CD1c-positive myeloid dendritic cell (primary cell): ENCODE measurements around the gene DDHD1.
A peak's percentile ranks its signal among the peaks of the same experiment; 100 is the strongest.
"Not testable (repeated sequence)": the region's sequence is repeated elsewhere in the genome, so short reads cannot be mapped to it uniquely, and the experiment has no call there.

Source experiments
- DNase-seq: peaks from one replicate; pipeline ENCODE4 v3.0.0-alpha.2; 2016; ENCODE audit errors: extremely low spot score

The DDHD1 gene

GRCh38 chr14:53108292-53109104 lies 44.6 kb downstream of the DDHD1 start:
- no peak for DNase-seq

GRCh38 chr14:53106768-53107167 lies 46.4 kb downstream of the DDHD1 start:
- no peak for DNase-seq

DNA sequence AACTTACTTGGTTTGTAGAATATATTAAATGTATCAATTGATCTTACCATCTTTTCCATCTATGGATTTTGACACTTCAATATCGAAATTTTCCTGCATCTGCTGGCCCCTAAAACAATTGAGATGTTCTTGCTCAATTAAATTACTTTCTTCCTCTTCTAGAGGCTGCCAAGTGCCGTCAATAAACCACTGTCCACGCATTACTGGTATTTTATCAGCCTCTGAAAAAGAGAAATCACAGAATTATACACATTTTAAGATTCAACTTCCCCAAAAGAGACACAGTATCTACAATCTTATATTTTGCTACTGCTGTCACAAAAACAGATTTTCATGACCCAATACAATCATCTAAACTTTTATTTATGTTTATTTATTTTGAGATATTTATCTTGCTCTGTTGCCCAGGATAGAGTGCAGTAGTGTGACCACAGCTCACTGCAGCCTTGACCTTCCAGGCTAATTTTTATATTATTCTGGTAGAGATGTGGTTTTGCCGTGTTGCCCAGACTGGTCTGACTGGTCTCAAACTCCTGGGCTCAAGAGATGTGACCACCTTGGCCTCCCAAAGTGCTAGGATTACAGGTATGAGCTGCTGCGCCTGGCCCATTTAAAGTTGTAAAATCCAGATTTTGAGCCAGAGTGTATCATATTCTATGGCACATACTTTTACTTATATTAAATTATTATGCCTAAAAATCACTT lies 49.3 kb downstream of the DDHD1 start:
- peak; percentile 8 for DNase-seq

GRCh38 chr14:53093206-53093605 lies 59.9 kb downstream of the DDHD1 start:
- DNase-seq: no peak

- no peak for DNase-seq
Observed at GRCh38 chr14:53090853-53091252, 62.3 kb downstream of the DDHD1 start.

- not testable (repeated sequence) for DNase-seq
Observed at GRCh38 chr14:53084954-53085353, 68.2 kb downstream of the DDHD1 start.

DNA sequence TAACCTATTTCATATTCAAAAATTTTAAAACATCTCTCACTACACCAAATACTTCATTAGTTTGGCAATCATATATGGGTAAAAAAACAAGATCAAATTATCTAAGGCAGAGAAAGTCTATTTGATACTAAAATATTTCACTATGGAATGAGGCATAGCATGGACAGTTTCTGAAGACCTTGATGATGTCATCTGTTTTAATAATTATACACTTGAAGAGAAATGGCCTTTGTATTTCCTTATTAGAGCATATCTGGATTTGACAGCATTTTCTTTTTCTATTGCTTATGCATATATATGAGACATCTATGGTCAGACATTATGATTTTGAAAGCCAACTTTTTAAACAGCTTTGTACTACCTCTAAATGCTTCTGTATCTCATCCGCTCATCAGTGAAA lies 88.6 kb downstream of the DDHD1 start:
- no peak for DNase-seq

DNA sequence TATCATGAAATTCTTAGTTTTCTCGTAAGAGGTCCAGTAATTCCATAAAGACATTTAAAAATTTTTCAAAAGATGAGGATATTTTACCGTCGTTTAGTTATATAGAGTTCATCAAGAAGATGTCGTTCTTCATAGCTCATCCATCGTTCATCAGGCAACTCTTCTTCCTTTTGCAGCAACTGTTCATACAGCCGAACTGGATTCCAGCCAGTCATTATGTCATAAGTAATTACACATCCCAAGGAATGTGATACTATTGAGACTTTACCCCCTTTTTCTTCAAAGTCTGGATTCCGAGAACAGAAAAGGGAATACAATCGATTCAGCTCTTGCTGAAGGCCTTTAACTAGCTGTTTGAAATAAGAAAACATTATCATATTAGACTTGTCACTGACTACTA lies 90.3 kb downstream of the DDHD1 start:
- no peak for DNase-seq

DNA sequence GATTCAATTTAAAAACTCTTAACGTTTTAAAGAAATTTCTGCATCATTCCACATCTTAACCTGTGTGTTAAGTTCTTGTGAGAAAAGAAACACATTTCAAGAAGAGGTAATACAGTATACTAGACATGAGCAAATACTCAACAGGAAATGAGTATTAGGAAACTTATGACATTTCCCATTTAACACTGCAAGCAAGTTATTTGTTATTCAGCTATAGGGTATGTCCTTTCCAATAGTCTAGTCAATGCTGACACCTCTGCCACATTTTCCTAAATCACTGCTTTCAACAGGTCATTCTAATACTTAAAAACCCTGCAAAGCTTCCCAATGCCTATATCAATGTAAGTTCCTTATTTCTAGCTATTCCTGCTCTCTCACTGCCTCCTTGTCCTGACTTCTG lies 93.1 kb downstream of the DDHD1 start:
- peak; percentile 1 for DNase-seq

GRCh38 chr14:53055003-53055402 lies 98.1 kb downstream of the DDHD1 start:
- DNase-seq: peak; percentile 48

GRCh38 chr14:53054457-53054856 lies 98.7 kb downstream of the DDHD1 start:
- DNase-seq: no peak

DNA sequence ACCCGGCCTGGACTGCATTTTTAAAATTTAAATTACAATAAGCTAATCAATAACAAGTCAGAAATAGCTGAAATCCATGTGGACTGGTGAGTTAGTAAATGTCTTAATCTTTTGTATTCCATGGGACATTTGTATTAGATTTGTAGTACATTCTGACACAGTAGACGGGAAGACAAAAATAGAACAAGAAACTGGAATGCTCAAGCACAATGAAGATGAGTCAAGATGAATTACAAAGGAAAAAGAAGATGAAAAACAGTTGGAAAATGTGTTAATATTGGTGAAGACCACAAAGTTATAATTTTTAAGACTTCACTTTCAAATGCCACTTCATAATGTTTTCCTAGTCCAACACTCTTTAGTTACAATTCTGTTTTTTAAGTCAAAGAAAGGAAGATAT lies 104.5 kb downstream of the DDHD1 start:
- no peak for DNase-seq

- DNase-seq: no peak
Observed at GRCh38 chr14:53047307-53048069, 105.6 kb downstream of the DDHD1 start.

DNA sequence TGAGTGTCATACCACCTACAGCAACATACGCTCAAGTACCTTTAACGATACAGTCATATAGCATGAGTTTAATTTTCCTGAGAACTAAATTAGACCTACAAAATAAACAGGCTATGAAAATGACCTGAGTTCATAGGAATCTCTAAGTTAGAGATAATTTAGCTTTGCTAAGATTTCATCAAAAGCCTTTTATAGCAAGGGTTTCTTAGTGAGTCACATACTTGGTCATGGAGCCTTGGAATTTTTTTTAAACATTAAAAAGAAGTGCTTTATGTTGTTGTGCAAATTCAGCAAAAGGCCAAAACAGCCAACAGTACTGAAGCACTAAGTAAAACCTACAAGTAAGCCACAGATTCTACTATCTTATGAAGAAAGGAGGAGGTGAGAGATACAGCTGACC lies 108.6 kb downstream of the DDHD1 start:
- DNase-seq: no peak

- no peak for DNase-seq
Observed at GRCh38 chr14:53043027-53043581, 110.0 kb downstream of the DDHD1 start.

DNA sequence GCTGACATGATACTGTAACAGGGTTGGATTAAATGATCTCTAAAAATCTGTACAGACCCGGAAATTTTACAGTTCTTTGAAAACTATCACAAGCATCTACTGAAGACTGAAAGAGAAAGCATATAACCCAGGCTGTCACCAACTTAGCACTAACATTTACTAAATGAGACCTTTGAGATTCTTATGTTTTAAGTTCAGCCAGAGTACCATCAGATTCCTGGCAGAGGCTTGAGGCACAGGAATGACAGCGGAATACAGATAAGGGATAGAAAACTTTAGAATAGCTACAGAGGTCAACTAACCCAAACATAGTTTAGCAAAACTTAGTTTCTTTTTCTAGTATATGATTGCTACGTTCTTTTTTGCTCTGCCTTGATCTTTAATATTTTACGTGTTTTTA lies 110.6 kb downstream of the DDHD1 start:
- no peak for DNase-seq

DNA sequence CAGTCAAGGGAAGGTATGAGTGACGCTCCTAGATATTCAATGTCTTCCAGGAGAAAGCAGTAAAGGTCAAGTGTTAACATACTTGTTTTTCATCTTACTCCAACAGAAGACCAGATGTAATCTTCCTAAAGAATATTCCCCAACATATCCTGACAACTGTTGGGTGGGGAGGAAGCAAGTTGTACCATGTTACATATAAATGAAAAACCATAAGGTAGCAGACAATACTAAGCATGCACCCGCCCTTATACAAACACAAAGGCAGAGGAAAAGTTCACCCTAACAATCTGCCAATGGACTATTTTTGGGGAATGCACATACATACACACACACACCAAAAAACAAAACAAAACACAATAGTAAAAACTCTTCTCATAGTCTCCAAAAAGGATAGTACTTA lies 112.1 kb downstream of the DDHD1 start:
- no peak for DNase-seq

DNA sequence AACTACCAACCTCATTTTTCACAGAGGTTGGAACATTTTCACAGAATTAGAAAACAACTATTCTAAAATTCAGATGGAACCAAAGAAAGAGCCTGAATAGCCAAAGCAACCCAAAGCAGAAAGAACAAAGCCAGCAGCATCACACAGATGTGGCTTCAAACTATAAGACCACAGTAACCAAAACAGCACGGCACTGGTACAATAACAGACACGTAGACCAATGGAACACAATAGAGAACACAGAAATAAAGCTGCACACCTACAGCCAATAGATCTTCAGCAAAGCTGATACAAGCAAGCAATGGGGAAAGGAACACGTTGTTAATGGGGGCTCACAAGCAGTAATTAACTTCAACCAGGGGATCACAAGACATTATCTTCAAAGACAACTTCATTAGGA lies 114.5 kb downstream of the DDHD1 start:
- no peak for DNase-seq

- DNase-seq: no peak
Observed at GRCh38 chr14:53037016-53037415, 116.1 kb downstream of the DDHD1 start.

- no peak for DNase-seq
Observed at GRCh38 chr14:53035336-53036210, 117.5 kb downstream of the DDHD1 start.

DNA sequence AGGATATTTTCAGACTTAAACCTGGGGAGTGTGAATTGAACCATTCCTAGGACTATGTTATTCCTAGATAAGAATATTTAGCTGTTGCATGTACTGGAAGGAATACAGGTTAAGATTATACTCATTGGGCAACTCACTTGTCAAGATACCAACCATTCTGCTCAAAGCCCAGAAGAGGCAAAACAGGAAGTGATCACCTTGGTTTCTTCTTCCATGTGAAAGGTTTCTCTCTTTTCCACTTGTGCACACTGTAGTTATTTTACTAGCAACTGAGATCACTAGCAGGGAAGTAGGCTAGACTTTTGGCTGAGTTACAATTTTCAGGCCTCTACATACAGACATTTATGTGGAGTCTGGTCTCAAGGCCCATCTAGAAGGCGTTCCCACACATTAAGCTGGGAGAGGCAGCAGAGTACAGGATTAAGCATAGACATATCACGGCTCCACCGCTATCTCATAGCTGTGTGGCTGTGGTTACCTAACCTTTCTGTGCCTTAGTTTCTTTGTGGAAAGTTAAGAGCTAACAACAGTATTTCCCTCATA lies 118.4 kb downstream of the DDHD1 start:
- DNase-seq: no peak
